GM08714 (cell line): ENCODE measurements around the gene FICD.

ENCODE experiments used
- H3K4me3 ChIP-seq: fragments of 200-500 bp; sonication (Bioruptor generic); 2 replicates; pipeline ENCODE4 v1.5.1; 2014; ENCODE audit warnings: mild to moderate bottlenecking, low read length, inconsistent platforms
- ZNF274 ChIP-seq: IDR thresholded peaks from 2 replicates; pipeline ENCODE4 v1.6.1; 2012; ENCODE audit warnings: mild to moderate bottlenecking, low read depth, low read length

Gene FICD

DNA sequence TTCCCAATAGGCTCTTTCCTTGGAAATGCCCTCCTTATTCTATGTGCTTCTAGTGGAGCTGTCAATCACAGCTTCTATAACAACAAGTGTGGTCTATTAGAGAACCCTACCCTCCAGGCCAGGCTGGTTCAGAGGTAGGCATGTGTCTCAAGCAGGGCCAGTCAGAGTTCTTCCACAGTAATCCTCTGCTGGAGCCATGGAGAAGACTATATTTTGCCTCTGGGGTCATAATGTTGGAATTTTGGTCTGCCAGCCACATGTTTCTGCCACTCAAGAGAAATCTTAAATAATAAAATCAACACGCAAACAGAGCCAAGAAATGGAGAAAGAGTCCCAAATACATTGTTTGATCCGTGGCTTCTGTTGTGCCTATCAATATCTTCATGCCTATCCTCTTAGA lies 23.8 kb upstream of the FICD start:
- TF ChIP-seq ZNF274, result no peak
- no peak overlapping the region for H3K4me3 ChIP-seq

DNA sequence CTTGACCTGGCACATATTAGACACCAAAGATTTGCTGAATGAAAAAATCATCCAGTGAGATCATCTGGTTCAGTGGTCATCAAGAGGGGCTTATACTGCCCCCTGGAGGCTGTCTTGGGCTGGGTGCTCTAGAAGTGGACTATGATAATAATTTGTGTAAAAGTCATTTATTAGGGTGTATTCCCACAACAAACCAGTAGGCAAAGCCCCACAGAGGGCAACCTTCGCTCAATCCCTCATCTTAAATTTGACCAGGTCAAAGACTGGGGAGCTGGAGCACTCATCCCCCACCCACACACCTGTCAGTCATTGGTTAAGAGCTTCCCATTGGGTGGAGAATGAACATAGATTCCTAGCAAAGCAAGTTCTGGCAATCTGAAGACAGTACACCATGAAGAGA lies 20.0 kb upstream of the FICD start:
- TF ChIP-seq ZNF274, result no peak

DNA sequence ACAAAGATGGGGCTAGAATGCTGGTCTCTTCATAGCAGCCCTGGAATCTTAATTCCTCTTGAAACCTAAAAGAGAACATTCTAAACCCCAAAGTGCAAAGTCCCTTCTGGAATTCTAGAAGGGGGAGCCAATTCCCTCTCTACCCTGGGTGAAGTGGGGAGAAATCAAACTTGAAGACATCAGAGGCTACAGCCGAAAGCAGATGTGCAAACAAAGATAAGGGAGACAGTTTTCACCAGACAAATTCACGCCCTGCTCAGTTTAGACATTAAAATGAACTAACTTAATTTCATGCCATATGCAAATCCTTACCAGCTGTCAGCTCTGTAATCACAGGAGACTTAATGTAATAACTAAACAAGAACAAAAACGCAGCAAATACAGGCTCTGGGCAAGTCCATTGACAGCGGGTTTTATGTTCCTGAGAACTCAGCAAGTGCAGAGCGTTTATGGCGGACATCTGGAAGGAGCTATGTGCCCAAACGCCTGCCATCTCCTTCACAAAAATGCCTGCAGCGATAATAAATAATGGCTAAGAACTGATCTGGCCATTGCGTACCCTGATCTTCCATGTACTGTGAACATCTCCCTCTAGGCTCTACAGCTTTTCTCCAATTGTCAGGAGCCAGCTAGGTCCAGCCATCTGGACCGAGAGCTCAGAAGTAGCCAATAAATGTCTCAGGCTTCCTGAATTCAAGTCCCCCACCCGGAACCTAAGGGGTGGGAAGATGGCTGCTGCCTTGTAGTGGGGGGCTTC lies 19.1 kb upstream of the FICD start:
- H3K4me3 ChIP-seq, result no peak overlapping the region
- TF ChIP-seq ZNF274, result no peak

More for the DNA sequence above, 20.0 kb upstream of the FICD start:
- H3K4me3 ChIP-seq, result no peak overlapping the region

DNA sequence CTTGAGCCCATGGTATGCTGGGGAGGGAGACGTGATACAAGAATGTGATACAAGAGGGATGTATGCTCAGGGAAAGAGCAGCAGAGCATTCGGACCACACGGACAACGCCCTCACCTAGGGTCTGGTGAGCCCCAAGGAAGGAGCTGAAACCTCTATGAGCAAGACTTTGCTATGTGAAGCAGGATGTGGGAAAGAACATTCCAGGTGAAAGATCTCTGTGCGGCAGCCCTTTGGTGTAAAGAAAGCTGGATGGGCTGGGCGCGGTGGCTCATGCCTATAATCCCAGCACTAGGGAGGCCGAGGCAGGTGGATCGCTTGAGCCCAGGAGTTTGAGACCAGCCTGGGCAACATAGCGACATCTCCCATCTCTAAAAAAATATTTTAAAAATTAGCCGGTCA lies 16.9 kb upstream of the FICD start:
- TF ChIP-seq ZNF274, result no peak
- H3K4me3 ChIP-seq, result no peak overlapping the region

- no peak for TF ChIP-seq ZNF274
Observed at GRCh38 chr12:108502922-108503321, 12.2 kb upstream of the FICD start.

GRCh38 chr12:108505129-108505528 lies 9.9 kb upstream of the FICD start:
- no peak overlapping the region for H3K4me3 ChIP-seq
- TF ChIP-seq ZNF274, result no peak

More at GRCh38 chr12:108502922-108503321, 12.2 kb upstream of the FICD start:
- H3K4me3 ChIP-seq, result no peak overlapping the region

GRCh38 chr12:108507971-108508642 lies 7.0 kb upstream of the FICD start:
- no peak for TF ChIP-seq ZNF274
- H3K4me3 ChIP-seq, result no peak overlapping the region

DNA sequence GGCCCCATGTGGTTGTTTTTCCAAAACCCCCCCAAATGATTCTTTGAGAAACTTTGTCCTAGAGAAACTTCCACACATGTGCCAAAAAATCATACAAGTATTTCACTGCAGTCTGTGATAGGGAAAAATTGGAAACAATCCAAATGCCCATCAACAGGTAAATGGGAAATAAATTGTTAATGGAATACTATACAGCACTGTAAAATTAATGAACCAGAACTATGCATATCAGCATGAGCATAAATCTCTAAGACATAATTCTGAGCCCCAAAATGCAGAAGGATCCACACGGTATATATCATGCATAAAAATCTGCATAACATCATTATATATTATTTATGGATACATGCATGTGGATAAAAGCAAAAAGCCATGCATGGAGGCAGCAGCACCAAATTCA lies 5.3 kb upstream of the FICD start:
- H3K4me3 ChIP-seq, result no peak overlapping the region

GRCh38 chr12:108510836-108511235 lies 4.2 kb upstream of the FICD start:
- TF ChIP-seq ZNF274, result no peak

More for the DNA sequence above, 5.3 kb upstream of the FICD start:
- no peak for TF ChIP-seq ZNF274

GRCh38 chr12:108511633-108512540 lies 3.2 kb upstream of the FICD start:
- peak overlapping the region; percentile 10; the same call in 1 of the 2 replicates for H3K4me3 ChIP-seq
- TF ChIP-seq ZNF274, result no peak

More at GRCh38 chr12:108510836-108511235, 4.2 kb upstream of the FICD start:
- no peak overlapping the region for H3K4me3 ChIP-seq

GRCh38 chr12:108514468-108514972 lies 557 bp upstream of the FICD start:
- H3K4me3 ChIP-seq, result peak overlapping the region; percentile 66; the same call in 1 of the 2 replicates

GRCh38 chr12:108515916-108516315 lies 839 bp downstream of the FICD start:
- TF ChIP-seq ZNF274, result no peak
- peak overlapping the region; percentile 77 for H3K4me3 ChIP-seq

More at GRCh38 chr12:108514468-108514972, 557 bp upstream of the FICD start:
- TF ChIP-seq ZNF274, result no peak

- peak overlapping the region; percentile 77; the same call in 1 of the 2 replicates for H3K4me3 ChIP-seq
- no peak for TF ChIP-seq ZNF274
Observed at GRCh38 chr12:108516511-108517275, 1.6 kb downstream of the FICD start.
